MM.1S (cell line): Measurements from ENCODE around the gene FKBP2.

Experiments used
- DNase-seq: peaks from one replicate; pipeline ENCODE4 v3.0.0-alpha.2; 2015
- H2AFZ ChIP-seq: fragments of 300-600 bp; sonication (generic); 2 replicates; pipeline ENCODE4 v1.6.0; 2016; ENCODE audit warnings: antibody characterized with exemption, low read length
- H3F3A ChIP-seq: fragments of 300-600 bp; sonication (generic); 2 replicates; pipeline ENCODE4 v1.6.1; 2016; ENCODE audit warnings: mild to moderate bottlenecking, antibody characterized with exemption, low read length, moderate library complexity, mixed read lengths; ENCODE audit not compliant: insufficient read depth
- H3K27ac ChIP-seq: fragments of 300-600 bp; sonication (generic); 2 replicates; pipeline ENCODE4 v1.5.1; 2016; ENCODE audit warnings: mild to moderate bottlenecking, low read length
- H3K27me3 ChIP-seq: fragments of 300-600 bp; sonication (generic); replicated peaks from 2 replicates; pipeline ENCODE4 v1.6.0; 2016; ENCODE audit warnings: low read length; ENCODE audit not compliant: insufficient read depth
- H3K36me3 ChIP-seq: fragments of 300-600 bp; sonication (generic); replicated peaks from 2 replicates; pipeline ENCODE4 v1.6.1; 2016; ENCODE audit warnings: mild to moderate bottlenecking, low read length, mixed read lengths; ENCODE audit not compliant: insufficient read depth
- H3K4me1 ChIP-seq: fragments of 300-600 bp; sonication (generic); 2 replicates; pipeline ENCODE4 v1.6.1; 2016; ENCODE audit warnings: low read length, mixed read lengths
- H3K4me2 ChIP-seq: fragments of 300-600 bp; sonication (generic); 2 replicates; pipeline ENCODE4 v1.6.0; 2016; ENCODE audit warnings: low read depth, low read length
- H3K4me3 ChIP-seq: fragments of 300-600 bp; sonication (generic); 2 replicates; pipeline ENCODE4 v1.5.1; 2016; ENCODE audit warnings: low read length, mixed read lengths
- H3K79me2 ChIP-seq: fragments of 300-600 bp; sonication (generic); 2 replicates; pipeline ENCODE4 v1.6.1; 2016; ENCODE audit warnings: mixed run types, low read length, mixed read lengths
- H3K9ac ChIP-seq: fragments of 300-600 bp; sonication (generic); 2 replicates; pipeline ENCODE4 v1.6.1; 2016; ENCODE audit warnings: low read length, mixed read lengths
- H3K9me2 ChIP-seq: fragments of 300-600 bp; sonication (generic); replicated peaks from 2 replicates; pipeline ENCODE4 v1.6.1; 2016; ENCODE audit warnings: mild to moderate bottlenecking, low read length, mixed read lengths; ENCODE audit not compliant: insufficient read depth
- H3K9me3 ChIP-seq: fragments of 300-600 bp; sonication (generic); replicated peaks from 2 replicates; pipeline ENCODE4 v1.6.1; 2016; ENCODE audit warnings: mild to moderate bottlenecking, low read length, mixed read lengths; ENCODE audit not compliant: insufficient read depth
- H4K20me1 ChIP-seq: fragments of 300-600 bp; sonication (generic); 2 replicates; pipeline ENCODE4 v1.6.1; 2016; ENCODE audit warnings: mild to moderate bottlenecking, low read length, moderate library complexity, mixed read lengths; ENCODE audit not compliant: insufficient read depth
- EZH2 ChIP-seq: fragments of 300-600 bp; sonication (generic); optimal IDR thresholded peaks from 2 replicates; pipeline ENCODE3; 2017; ENCODE audit warnings: low read depth, mild to moderate bottlenecking, antibody characterized with exemption, low read length, mixed read lengths
- EZH2phosphoT487 ChIP-seq: fragments of 300-600 bp; sonication (generic); IDR thresholded peaks from 2 replicates; pipeline ENCODE4 v1.6.1; 2018; ENCODE audit warnings: antibody characterized with exemption, low read length
- TF ChIP-seq, protein P1 (sequence below): fragments of 300-600 bp; sonication (generic); IDR thresholded peaks from 2 replicates; pipeline ENCODE4 v1.5.1; 2016; ENCODE audit warnings: antibody characterized with exemption, low read length, mixed read lengths

The FKBP2 gene

DNA sequence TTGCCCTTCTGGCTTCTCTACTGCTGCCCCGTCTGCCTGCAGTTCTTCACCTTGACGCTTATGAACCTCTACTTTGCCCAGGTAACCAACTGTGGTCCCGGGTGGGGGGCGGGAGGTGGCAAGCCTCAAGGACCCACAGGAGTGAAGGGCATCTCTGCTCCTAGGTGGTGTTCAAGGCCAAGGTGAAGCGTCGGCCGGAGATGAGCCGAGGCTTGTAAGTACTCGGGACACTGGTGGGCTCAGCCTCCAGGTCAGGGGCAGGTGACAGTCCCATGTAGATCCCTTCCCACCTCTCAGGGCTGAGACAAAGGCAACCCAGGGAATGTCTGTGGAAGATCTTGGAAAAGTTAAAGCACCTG lies 45.9 kb downstream of the FKBP2 start:
- H3K79me2 ChIP-seq, result peaks cover 29% of the 10 kb centered on the region
- peaks cover 10% of the 10 kb centered on the region for H3K4me1 ChIP-seq
- no peak overlapping the region for H3K27ac ChIP-seq
- H2AFZ ChIP-seq, result no peak overlapping the region
- TF ChIP-seq, protein P1, sequence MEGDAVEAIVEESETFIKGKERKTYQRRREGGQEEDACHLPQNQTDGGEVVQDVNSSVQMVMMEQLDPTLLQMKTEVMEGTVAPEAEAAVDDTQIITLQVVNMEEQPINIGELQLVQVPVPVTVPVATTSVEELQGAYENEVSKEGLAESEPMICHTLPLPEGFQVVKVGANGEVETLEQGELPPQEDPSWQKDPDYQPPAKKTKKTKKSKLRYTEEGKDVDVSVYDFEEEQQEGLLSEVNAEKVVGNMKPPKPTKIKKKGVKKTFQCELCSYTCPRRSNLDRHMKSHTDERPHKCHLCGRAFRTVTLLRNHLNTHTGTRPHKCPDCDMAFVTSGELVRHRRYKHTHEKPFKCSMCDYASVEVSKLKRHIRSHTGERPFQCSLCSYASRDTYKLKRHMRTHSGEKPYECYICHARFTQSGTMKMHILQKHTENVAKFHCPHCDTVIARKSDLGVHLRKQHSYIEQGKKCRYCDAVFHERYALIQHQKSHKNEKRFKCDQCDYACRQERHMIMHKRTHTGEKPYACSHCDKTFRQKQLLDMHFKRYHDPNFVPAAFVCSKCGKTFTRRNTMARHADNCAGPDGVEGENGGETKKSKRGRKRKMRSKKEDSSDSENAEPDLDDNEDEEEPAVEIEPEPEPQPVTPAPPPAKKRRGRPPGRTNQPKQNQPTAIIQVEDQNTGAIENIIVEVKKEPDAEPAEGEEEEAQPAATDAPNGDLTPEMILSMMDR, result no peak
- TF ChIP-seq EZH2phosphoT487 (no peak), EZH2 (no peak)
- no peak for DNase-seq
- no peak overlapping the region for H3K4me3 ChIP-seq
- peaks cover 12% of the 10 kb centered on the region for H3F3A ChIP-seq
- H3K9me3 ChIP-seq, result no peaks in the 10 kb centered on the region
- H3K9ac ChIP-seq, result no peak overlapping the region
- H3K27me3 ChIP-seq, result peaks cover 11% of the 10 kb centered on the region
- H4K20me1 ChIP-seq, result no peaks in the 10 kb centered on the region
- H3K36me3 ChIP-seq, result no peaks in the 10 kb centered on the region
- peak overlapping the region; percentile 98; the same call in 1 of the 2 replicates for H3K4me2 ChIP-seq
- no peaks in the 10 kb centered on the region for H3K9me2 ChIP-seq

DNA sequence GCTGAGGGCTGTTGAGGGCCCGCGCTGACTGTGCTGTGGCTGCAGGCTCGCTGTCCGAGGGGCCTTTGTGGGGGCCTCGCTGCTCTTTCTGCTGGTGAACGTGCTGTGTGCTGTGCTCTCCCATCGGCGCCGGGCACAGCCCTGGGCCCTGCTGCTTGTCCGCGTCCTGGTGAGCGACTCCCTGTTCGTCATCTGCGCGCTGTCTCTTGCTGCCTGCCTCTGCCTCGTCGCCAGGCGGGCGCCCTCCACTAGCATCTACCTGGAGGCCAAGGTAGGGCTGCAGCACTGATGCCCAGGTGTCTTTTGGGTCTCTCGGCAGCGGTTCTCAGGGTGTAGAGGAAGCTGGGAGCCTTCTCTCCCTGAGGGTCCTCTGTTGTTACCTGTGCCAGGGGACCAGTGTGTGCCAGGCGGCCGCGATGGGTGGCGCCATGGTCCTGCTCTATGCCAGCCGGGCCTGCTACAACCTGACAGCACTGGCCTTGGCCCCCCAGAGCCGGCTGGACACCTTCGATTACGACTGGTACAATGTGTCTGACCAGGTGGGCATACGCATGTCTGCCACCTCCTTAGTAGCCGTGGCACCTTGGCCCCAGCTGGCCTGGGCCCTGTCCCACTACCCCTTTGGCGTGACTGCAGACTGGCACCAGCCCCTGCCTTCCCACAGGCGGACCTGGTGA lies 46.9 kb downstream of the FKBP2 start:
- Histone ChIP-seq H3K4me1 (peaks cover 10% of the 10 kb centered on the region), H3K27me3 (peaks cover 21% of the 10 kb centered on the region), H3K79me2 (peaks cover 19% of the 10 kb centered on the region), H3K9me3 (no peaks in the 10 kb centered on the region), H2AFZ (no peak overlapping the region), H3K36me3 (no peaks in the 10 kb centered on the region), H3K9ac (no peak overlapping the region), H3K27ac (no peak overlapping the region), H4K20me1 (no peaks in the 10 kb centered on the region), H3K4me3 (no peak overlapping the region), H3K4me2 (no peak overlapping the region), H3K9me2 (no peaks in the 10 kb centered on the region), H3F3A (peaks cover 12% of the 10 kb centered on the region)
- DNase-seq, result peak; percentile 3
- TF ChIP-seq, protein P1, result no peak
- no peak for TF ChIP-seq EZH2
- no peak for TF ChIP-seq EZH2phosphoT487

DNA sequence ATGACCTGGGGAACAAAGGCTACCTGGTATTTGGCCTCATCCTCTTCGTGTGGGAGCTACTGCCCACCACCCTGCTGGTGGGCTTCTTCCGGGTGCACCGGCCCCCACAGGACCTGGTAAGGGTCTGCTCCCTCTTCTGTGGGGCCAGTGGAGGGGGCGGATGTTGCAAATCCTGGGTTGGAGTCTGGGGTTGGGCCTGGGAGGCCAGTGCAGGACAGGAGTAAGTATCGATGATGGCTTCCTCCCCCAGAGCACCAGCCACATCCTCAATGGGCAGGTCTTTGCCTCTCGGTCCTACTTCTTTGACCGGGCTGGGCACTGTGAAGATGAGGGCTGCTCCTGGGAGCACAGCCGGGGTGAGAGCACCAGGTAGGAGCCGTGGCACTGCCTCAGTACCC lies 47.5 kb downstream of the FKBP2 start:
- no peaks in the 10 kb centered on the region for H3K36me3 ChIP-seq
- H4K20me1 ChIP-seq, result no peaks in the 10 kb centered on the region
- TF ChIP-seq, protein P1, result no peak
- TF ChIP-seq EZH2phosphoT487 (no peak), EZH2 (no peak)

More for the DNA sequence above, 47.5 kb downstream of the FKBP2 start:
- peaks cover 5% of the 10 kb centered on the region for H3K4me1 ChIP-seq
- H3K27ac ChIP-seq, result no peak overlapping the region
- H3K4me2 ChIP-seq, result no peak overlapping the region
- peaks cover 14% of the 10 kb centered on the region for H3K79me2 ChIP-seq
- DNase-seq, result peak; percentile 1
- H2AFZ ChIP-seq, result no peak overlapping the region
- no peaks in the 10 kb centered on the region for H3K9me2 ChIP-seq
- H3K27me3 ChIP-seq, result peaks cover 27% of the 10 kb centered on the region
- no peaks in the 10 kb centered on the region for H3K9me3 ChIP-seq
- H3F3A ChIP-seq, result peaks cover 12% of the 10 kb centered on the region
- H3K9ac ChIP-seq, result no peak overlapping the region
- no peak overlapping the region for H3K4me3 ChIP-seq
